Endometrial microvascular endothelial cells (primary cell): ENCODE results near the gene MRPL37. TPM values are rescaled to one million over a fixed set of nuclear protein-coding genes. Genes with fewer than 3 reads are reported as not detected.
"Not testable (repeated sequence)": the region's sequence is repeated elsewhere in the genome, so short reads cannot be mapped to it uniquely, and the experiment has no call there.

Experiments used
- in situ Hi-C: cut with HindIII; loops from 2 replicates; pipeline ENCODE4 v1.10.0; 2017; ENCODE audit warnings: low sequenced_read_pairs, low pct_unique_long_range_greater_than_20kb; ENCODE audit errors: inconsistent ontology term
- total RNA-seq: library from RNA; depleted of rRNA; stranded (reverse); fragments of >200 nt; gene quantifications from one replicate; pipeline ENCODE4 v1.2.3, GENCODE V29; 2015; ENCODE audit errors: inconsistent ontology term

The MRPL37 gene
- total RNA-seq, 1 donor from 2014 or later = 169 TPM

- in situ Hi-C loops = no loop called here
Measured at GRCh38 chr1:54230507-54231339, 30.8 kb downstream of the MRPL37 start.

GRCh38 chr1:54233196-54233595, 33.2 kb downstream of the MRPL37 start:
- in situ Hi-C loops = not testable (repeated sequence)

GRCh38 chr1:54234284-54234683, 34.3 kb downstream of the MRPL37 start:
- in situ Hi-C loops = no loop called here

- in situ Hi-C loops = no loop called here
Measured at GRCh38 chr1:54237586-54237985, 37.6 kb downstream of the MRPL37 start.

- in situ Hi-C loops = no loop called here
Measured at GRCh38 chr1:54238353-54239034, 38.5 kb downstream of the MRPL37 start.

GRCh38 chr1:54239035-54239383, 39.0 kb downstream of the MRPL37 start:
- in situ Hi-C loops = no loop called here

- in situ Hi-C loops = no loop called here
Measured at GRCh38 chr1:54239631-54240031, 39.7 kb downstream of the MRPL37 start.

GRCh38 chr1:54240741-54241335, 40.9 kb downstream of the MRPL37 start:
- in situ Hi-C loops = no loop called here

GRCh38 chr1:54241364-54241763, 41.4 kb downstream of the MRPL37 start:
- in situ Hi-C loops = no loop called here

- in situ Hi-C loops = no loop called here
Measured at GRCh38 chr1:54243022-54243421, 43.1 kb downstream of the MRPL37 start.

- in situ Hi-C loops = no loop called here
Measured at GRCh38 chr1:54244655-54245054, 44.7 kb downstream of the MRPL37 start.

- in situ Hi-C loops = no loop called here
Measured at GRCh38 chr1:54245501-54245900, 45.5 kb downstream of the MRPL37 start.

- in situ Hi-C loops = no loop called here
Measured at GRCh38 chr1:54246116-54246721, 46.3 kb downstream of the MRPL37 start.

- in situ Hi-C loops = no loop called here
Measured at GRCh38 chr1:54247863-54248515, 48.0 kb downstream of the MRPL37 start.

GRCh38 chr1:54248966-54249365, 49.0 kb downstream of the MRPL37 start:
- in situ Hi-C loops = no loop called here

- in situ Hi-C loops = no loop called here
Measured at GRCh38 chr1:54249819-54250435, 50.0 kb downstream of the MRPL37 start.

GRCh38 chr1:54250670-54251069, 50.7 kb downstream of the MRPL37 start:
- in situ Hi-C loops = no loop called here

- in situ Hi-C loops = no loop called here
Measured at GRCh38 chr1:54252371-54252936, 52.5 kb downstream of the MRPL37 start.
